T47D (cell line): Measurements from ENCODE around the gene DNTTIP2.
"Not testable (repeated sequence)": the region's sequence is repeated elsewhere in the genome, so short reads cannot be mapped to it uniquely, and the experiment has no call there.

Source experiments
- DNase-seq, 2 experiments: peaks; one replicate each; pipeline versions ENCODE4 v3.0.0 to v3.0.0-alpha.2; 2011 to 2012; ENCODE audit warnings: low read depth in 1 of 2, low spot score in 1 of 2
- JUND ChIP-seq: IDR thresholded peaks from 2 replicates; pipeline ENCODE4 v1.6.1; 2012; ENCODE audit warnings: low read depth
- in situ Hi-C: cut with HindIII; loops from 2 replicates; pipeline ENCODE4 v1.10.0; 2016; ENCODE audit warnings: low sequenced_read_pairs, low pct_unique_long_range_greater_than_20kb

DNTTIP2 gene

GRCh38 chr1:93904228-93904627, 25.2 kb upstream of the DNTTIP2 start:
- in situ Hi-C loops: no loop called here
- TF ChIP-seq JUND: no peak
- DNase-seq: no peak

DNA sequence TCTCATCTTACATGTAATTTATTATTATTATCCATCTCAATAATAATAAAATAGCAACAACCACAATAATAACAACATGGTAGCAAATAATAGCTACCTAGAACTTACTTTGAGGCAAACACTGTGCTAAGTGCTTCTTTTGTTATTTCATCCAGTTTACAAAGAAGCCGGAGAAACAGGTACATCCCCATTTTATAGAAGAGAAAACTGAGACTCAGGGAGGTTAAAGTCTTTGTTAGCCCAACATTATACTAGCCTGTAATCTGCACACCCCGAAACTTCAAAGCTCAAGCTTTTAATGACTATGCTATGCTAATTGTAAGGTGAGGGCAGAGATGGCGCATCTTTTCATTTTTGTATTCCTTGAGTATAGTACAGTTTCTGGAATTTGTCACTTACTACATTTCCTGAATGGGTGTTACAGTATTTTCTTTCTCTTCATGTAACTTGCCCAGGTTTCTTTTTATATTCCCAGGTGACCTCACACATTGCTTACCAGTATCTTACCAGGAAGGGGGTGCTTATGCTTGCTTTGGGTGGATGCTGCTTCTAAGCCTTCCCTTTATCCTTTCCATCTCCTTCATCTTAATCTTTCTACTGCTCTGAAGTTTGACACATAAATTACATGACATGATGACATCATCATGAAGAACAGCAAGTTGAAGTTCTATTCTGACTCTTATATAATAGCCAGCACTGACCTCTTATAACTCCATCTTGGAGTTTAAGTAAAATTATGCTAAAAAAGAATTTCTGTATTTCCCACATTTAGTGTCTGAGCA, 21.9 kb upstream of the DNTTIP2 start:
- in situ Hi-C loops: no loop called here
- DNase-seq: no peak
- no peak for TF ChIP-seq JUND

DNA sequence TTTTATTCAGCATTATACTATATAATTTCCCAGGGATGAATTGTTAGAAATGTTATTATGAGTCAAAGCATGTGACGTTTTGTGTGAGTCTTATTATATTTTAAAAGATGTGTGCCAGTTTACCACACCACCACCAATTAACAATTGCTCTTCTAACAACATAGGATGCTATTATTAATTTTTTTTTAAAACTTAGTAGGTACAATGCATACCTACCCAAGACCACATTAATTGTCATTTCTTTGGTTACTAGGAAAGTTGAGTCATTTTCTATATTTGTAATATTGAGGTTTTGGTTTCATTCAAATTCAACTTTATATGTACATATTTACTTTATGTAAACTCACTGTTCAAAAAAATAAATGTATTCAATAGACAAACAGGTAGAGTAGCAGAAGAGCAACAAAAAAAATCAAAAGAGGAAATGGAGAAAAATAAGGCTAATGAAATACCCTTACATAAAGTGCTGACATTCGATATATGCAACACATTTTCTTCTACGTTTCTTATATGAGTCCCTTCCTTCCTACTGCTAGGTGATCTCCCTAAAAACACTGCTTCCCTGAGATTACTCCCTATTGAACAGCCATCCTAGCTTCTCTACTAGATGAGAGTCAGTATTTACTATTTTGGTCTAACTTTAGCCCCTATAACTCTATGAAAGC, 20.7 kb upstream of the DNTTIP2 start:
- DNase-seq: no peak
- no peak for TF ChIP-seq JUND
- in situ Hi-C loops: no loop called here

DNA sequence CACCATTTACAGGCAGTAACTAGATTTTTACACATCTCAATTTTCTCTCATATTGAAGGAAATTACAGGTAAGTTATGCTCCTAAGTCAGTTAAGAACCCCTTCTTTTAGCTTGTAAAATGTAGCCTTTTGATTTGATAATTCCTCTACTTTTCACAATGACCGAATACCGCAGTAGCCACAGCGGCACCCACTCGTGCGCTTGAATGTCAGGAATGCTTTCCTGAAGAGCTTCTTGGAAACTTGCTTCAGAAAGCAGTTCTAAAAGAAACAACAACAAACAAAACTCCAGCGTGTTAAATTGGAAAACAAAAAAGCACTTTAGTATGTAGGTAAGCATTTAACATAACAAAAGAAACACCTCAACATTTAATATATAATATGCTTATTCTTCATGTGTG, 9.9 kb upstream of the DNTTIP2 start:
- no peak for TF ChIP-seq JUND
- in situ Hi-C loops: no loop called here
- no peak for DNase-seq

DNA sequence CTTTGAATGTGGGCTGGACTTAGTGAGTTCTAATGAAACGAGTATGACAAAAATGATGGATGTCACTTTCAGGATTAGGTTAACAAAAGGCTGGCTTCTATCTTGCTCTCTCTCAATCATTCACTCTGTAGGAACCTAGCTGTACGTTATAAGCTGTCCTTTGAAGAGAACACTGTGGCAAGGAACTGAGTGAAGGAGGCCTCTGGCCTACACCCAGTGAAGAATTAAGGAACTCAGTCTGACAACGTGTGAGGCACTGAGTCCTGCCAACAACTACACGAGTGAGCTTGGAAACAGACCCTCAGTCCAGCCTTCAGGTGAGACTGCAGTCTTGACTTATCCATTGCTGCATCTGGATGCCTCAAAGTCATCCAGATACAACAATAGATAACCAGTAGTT, 3.3 kb upstream of the DNTTIP2 start:
- in situ Hi-C loops: no loop called here
- no peak for DNase-seq
- no peak for TF ChIP-seq JUND

DNA sequence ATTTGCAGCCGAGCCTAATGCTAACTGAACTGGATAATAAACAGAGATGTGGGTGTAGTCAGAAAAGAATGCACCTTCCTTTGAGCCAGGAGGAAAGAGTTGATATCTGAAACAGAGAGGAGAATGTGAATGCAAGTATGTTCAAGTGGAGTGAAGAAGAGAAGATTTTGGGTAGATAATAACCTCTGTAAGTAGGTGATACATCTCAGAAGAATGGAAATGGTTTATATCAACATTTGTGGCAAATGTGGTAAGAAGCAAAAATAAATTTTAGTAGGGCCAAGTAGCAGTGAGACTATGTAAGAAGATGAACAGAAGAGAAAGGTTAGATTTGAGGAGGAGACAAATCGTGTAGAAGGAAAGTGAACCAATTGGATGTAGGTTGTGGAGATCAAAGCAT, 1.7 kb upstream of the DNTTIP2 start:
- in situ Hi-C loops: no loop called here
- no peak for DNase-seq
- TF ChIP-seq JUND: no peak

- in situ Hi-C loops: no loop called here
- no peak for TF ChIP-seq JUND
- peak in 1 of 2 experiments; percentile 31 for DNase-seq
Observed at GRCh38 chr1:93878501-93878888, 511 bp downstream of the DNTTIP2 start.

DNA sequence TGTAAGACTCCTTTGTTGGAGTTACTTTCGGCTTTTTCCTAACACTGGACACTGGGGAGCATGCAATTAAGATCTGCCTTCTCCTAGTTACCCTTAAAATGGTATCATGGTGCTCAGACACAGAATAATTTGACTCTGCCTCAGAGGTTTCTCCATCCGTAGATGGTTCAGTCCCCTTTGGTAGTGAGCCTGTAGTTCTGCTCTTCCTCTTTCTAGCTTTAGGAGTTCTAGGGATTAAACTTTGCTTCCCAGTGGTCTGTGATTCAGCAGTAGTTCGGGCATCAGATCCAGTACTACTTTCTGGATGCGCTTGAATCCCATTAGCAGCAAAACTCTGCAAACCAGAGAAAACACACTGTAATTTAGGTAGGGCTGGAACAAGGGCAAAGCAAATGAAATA, 1.5 kb downstream of the DNTTIP2 start:
- no peak for TF ChIP-seq JUND
- in situ Hi-C loops: no loop called here
- no peak for DNase-seq

DNA sequence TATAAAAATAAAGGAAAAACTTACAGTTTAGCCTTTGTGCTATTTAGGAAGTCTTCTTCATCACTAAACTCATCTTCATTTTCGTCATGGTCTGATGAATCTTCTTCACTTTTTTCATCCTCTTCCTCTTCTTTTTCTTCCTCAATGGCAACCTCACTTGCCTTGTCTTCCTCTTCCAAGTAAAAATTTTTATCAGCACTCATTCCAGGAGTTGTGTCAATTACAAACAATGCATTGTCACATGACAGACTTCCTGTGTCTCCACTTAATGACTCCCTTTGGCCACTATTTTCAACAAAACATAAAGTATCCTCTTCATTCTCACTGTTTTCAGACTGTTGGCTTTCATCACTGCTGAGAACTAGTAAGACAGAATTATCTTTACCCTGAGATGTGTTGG, 2.8 kb downstream of the DNTTIP2 start:
- no peak for DNase-seq
- no peak for TF ChIP-seq JUND
- in situ Hi-C loops: no loop called here

DNA sequence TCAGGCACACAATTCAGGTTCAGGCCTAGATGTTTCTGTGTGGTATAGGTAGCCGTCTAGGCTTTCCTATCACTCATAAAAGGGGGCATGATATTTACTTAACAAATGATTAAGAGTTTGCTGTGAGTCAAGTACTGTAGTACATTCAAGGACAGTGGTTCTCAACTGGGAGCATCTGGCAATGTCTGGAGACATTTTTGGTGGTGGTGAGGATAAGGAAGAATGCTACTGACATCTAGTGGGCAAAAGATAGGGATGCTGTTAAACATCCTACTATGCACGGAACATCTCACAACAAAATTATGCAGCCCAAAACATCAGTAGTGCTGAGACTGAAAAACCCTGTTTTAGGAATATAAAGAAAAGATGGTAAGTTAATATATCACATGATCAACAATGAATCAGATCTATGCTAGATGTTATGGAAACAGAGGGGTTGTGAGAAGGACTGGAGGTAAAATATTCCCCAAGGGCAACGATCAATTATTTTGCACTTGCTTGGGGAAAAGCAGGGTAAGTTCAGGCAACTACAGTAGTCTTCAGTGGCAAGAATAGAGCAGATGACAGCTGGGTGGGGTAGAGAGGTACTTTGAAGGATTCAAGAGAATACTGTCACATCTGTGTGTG, 4.9 kb downstream of the DNTTIP2 start:
- TF ChIP-seq JUND: no peak
- in situ Hi-C loops: no loop called here

DNA sequence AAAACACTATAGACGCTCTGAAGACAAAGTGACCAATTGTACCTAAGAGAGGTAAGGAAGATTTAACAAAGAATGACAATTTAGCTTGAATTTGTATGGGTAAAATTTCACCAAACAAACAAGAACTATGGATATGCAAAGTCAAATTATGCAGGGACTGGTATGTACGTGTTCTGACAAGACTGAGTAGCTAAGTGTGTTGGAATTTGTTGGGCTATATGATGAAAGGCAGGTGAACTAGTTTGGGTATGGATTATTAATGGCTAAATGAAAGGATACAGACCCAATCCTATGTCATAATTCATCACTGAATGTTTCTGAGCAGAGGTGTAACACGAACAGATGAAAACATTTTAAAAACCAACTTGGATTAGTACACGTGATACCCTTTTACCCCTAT, 7.6 kb downstream of the DNTTIP2 start:
- no peak for DNase-seq
- no peak for TF ChIP-seq JUND
- in situ Hi-C loops: no loop called here

More for the DNA sequence above, 4.9 kb downstream of the DNTTIP2 start:
- DNase-seq: peak in 1 of 2 experiments; percentile 56

DNA sequence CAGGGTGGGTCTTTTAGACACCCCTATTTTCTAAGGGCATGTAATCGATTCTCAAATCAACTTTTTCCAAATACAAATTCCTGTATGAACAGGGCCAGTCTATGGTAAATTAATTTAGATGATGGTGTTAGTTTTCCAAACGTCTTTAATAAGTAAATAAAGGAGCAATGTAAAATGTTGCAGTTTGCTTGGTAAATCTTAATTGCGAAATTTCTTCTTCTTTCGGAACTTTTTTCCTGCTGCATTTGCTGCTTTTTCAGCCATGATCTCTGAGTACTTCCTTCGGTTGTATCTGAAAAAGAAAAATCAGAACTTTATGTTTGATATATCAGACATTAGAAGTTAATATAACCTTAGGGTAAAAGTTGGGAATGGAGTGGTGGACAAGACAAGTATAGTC, 9.4 kb downstream of the DNTTIP2 start:
- no peak for TF ChIP-seq JUND
- DNase-seq: no peak
- in situ Hi-C loops: no loop called here

DNA sequence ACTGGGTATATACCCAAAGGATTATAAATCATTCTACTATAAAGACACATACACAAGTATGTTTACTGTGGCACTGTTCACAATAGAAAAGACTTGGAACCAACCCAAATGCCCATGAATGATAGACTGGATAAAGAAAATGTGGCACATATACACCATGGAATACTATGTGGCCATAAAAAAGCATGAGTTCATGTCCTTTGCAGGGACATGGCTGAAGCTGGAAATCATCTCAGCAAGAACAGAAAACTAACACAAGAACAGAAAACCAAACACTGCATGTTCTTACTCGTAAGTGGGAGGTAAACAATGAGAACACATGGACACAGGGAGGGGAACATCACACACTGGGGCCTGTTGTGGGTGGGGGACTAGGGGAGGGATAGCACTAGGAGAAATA, 10.5 kb downstream of the DNTTIP2 start:
- in situ Hi-C loops, DNase-seq: not testable (repeated sequence)
